Upper lobe of left lung (tissue), 4 donors: ENCODE measurements around the gene TUBG2.

ENCODE experiments used
- EP300 ChIP-seq, 4 donors: sonication (generic); formaldehyde crosslinking; IDR thresholded peaks; one replicate each; pipeline ENCODE4 v1.5.1; 2017; ENCODE audit warnings: antibody characterized with exemption in 4 of 4, control low read depth in 2 of 4
- POLR2A ChIP-seq, 4 donors: fragments of 450-650 bp; IDR thresholded peaks; one replicate each; pipeline ENCODE4 v1.5.1; 2016 to 2017; ENCODE audit warnings: antibody characterized with exemption in 4 of 4, mild to moderate bottlenecking in 2 of 4
- POLR2AphosphoS5 ChIP-seq, 2 donors: sonication (generic); formaldehyde crosslinking; IDR thresholded peaks; one replicate each; pipeline ENCODE4 v1.5.1; 2017; ENCODE audit warnings: antibody characterized with exemption in 2 of 2
- TF ChIP-seq, protein P1 (sequence below), 6 experiments: fragments of 450-650 bp in 4 of 6; fragments of 200-600 bp in 2 of 6; sonication (generic) in 2 of 6; IDR thresholded peaks; one replicate each; pipeline ENCODE4 v1.5.1; 2016 to 2019; ENCODE audit warnings: antibody characterized with exemption in 6 of 6

DNA sequence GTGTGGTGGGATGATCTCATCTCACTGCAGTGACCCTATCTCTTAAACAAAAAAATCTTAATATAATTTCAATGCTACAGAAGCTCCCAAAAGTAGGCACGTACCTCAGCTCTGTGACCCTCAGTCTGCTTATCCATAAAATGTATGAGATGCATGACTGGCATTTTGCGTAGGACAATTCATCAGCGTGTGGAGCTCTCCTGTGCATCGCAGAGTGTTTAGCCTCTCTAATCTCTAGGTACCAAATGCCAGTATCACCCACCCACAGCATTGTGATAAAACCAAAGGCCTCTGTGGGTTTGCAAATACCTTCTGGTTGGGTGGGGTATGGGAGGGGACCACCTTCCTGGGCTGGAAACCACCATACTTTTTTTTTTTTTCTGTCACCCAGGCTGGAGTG, 19.0 kb upstream of the TUBG2 start:
- TF ChIP-seq EP300 (IDR thresholded peaks at IDR 0.05) (no peak), POLR2A (IDR thresholded peaks at IDR 0.05) (no peak), POLR2AphosphoS5 (IDR thresholded peaks at IDR 0.05) (no peak)
- TF ChIP-seq, protein P1, sequence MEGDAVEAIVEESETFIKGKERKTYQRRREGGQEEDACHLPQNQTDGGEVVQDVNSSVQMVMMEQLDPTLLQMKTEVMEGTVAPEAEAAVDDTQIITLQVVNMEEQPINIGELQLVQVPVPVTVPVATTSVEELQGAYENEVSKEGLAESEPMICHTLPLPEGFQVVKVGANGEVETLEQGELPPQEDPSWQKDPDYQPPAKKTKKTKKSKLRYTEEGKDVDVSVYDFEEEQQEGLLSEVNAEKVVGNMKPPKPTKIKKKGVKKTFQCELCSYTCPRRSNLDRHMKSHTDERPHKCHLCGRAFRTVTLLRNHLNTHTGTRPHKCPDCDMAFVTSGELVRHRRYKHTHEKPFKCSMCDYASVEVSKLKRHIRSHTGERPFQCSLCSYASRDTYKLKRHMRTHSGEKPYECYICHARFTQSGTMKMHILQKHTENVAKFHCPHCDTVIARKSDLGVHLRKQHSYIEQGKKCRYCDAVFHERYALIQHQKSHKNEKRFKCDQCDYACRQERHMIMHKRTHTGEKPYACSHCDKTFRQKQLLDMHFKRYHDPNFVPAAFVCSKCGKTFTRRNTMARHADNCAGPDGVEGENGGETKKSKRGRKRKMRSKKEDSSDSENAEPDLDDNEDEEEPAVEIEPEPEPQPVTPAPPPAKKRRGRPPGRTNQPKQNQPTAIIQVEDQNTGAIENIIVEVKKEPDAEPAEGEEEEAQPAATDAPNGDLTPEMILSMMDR (IDR thresholded peaks at IDR 0.05) = no peak
